IMR-90 (cell line): ENCODE results near the gene SLC25A22.

Source experiments
- CEBPB ChIP-seq: IDR thresholded peaks from 2 replicates; pipeline ENCODE4 v1.6.1; 2012; ENCODE audit warnings: low read depth, low read length, improper control_type of control experiment
- MAFK ChIP-seq: IDR thresholded peaks from 2 replicates; pipeline ENCODE4 v1.6.1; 2012; ENCODE audit warnings: low read depth, low read length, improper control_type of control experiment
- MAZ ChIP-seq: IDR thresholded peaks from 2 replicates; pipeline ENCODE4 v1.6.1; 2012; ENCODE audit warnings: low read depth, mild to moderate bottlenecking, low read length, improper control_type of control experiment, moderate library complexity, borderline replicate concordance
- POLR2A ChIP-seq: IDR thresholded peaks from 2 replicates; pipeline ENCODE4 v1.6.1; 2012; ENCODE audit warnings: mild to moderate bottlenecking, low read depth, low read length
- RAD21 ChIP-seq: IDR thresholded peaks from 2 replicates; pipeline ENCODE4 v1.6.1; 2012; ENCODE audit warnings: low read length, improper control_type of control experiment
- RFX5 ChIP-seq: IDR thresholded peaks from 2 replicates; pipeline ENCODE4 v1.8.0; 2012; ENCODE audit warnings: low read depth, mild to moderate bottlenecking, low read length, moderate library complexity
- TF ChIP-seq, protein P1 (sequence below): conservative IDR thresholded peaks from 2 replicates; pipeline ENCODE4 v1.5.1; 2012; ENCODE audit warnings: mild to moderate bottlenecking, low read depth, low read length, improper control_type of control experiment
- TF ChIP-seq, protein P2 (sequence below): fragments of 150-350 bp; IDR thresholded peaks from 2 replicates; pipeline ENCODE4 v1.6.1; 2016; ENCODE audit warnings: low read depth, mild to moderate bottlenecking, low read length, moderate library complexity, borderline replicate concordance

DNA sequence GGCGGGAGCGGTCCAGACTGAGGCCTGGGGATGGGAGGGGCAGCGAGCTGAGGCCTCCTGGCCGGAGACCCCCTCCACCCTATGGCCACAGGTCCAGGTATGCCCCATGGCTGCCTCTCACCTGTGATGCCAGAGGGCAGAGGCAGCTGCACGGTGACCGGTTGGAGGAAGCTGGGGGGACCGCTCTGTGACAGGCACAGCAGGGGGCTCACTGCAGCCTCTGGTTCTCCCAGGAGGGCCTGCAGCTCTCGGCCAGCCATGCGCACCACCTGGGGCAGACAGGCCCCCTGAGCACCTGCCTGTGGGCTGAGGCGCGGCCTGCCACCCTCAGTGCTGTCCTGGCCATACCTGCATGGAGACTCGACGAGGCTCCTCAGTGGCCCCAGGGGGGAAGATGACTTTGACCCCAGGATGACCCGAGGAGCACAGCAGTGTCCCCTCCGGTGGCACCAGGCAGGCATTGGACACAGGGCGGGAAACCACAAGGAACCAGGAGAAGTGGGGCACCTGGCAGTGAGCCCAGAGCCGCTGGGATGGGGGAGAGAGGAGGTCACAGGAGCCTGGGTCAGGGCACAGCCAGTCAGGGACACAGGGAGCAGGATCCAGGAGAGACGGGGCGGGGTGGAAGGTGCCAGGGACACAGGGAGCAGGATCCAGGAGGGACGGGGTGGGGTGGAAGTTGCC lies 3.2 kb upstream of the SLC25A22 start:
- TF ChIP-seq, protein P1, sequence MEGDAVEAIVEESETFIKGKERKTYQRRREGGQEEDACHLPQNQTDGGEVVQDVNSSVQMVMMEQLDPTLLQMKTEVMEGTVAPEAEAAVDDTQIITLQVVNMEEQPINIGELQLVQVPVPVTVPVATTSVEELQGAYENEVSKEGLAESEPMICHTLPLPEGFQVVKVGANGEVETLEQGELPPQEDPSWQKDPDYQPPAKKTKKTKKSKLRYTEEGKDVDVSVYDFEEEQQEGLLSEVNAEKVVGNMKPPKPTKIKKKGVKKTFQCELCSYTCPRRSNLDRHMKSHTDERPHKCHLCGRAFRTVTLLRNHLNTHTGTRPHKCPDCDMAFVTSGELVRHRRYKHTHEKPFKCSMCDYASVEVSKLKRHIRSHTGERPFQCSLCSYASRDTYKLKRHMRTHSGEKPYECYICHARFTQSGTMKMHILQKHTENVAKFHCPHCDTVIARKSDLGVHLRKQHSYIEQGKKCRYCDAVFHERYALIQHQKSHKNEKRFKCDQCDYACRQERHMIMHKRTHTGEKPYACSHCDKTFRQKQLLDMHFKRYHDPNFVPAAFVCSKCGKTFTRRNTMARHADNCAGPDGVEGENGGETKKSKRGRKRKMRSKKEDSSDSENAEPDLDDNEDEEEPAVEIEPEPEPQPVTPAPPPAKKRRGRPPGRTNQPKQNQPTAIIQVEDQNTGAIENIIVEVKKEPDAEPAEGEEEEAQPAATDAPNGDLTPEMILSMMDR, result no peak
- TF ChIP-seq MAZ, result no peak
- TF ChIP-seq RFX5, result no peak
- TF ChIP-seq POLR2A, result no peak
- TF ChIP-seq MAFK, result no peak
- no peak for TF ChIP-seq CEBPB
- TF ChIP-seq, protein P2, sequence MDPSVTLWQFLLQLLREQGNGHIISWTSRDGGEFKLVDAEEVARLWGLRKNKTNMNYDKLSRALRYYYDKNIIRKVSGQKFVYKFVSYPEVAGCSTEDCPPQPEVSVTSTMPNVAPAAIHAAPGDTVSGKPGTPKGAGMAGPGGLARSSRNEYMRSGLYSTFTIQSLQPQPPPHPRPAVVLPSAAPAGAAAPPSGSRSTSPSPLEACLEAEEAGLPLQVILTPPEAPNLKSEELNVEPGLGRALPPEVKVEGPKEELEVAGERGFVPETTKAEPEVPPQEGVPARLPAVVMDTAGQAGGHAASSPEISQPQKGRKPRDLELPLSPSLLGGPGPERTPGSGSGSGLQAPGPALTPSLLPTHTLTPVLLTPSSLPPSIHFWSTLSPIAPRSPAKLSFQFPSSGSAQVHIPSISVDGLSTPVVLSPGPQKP, result no peak
- no peak for TF ChIP-seq RAD21
